HG03457 (cell line): ENCODE data around the gene RIPOR2.
"Not testable (repeated sequence)": the region's sequence is repeated elsewhere in the genome, so short reads cannot be mapped to it uniquely, and the experiment has no call there.

Experiments
- ATAC-seq: cut with Tn5 transposase; IDR thresholded peaks from one replicate; pipeline ENCODE4 v1.9.1; 2021; ENCODE audit warnings: moderate number of reproducible peaks; ENCODE audit not compliant: unreplicated experiment

Gene RIPOR2

DNA sequence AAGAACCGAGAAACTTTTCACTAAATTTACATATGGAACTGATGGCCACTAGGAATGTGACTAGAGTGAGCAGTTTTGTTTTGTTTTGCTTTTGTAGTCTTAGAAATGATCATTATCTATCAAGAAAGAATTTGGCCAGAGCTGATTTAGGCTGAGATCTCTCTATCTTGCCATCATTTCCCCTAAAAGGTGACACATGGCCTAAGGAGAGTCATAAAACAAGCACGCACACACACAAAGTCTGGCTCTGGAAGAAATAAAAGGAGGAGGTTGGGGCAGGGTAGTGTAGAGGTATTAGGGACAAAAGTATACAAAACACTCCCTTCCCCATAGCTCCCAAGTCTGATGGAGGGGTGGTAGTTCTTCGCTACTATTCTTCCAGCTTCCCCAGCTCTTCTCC, 56.4 kb downstream of the RIPOR2 start:
- no peak for ATAC-seq

DNA sequence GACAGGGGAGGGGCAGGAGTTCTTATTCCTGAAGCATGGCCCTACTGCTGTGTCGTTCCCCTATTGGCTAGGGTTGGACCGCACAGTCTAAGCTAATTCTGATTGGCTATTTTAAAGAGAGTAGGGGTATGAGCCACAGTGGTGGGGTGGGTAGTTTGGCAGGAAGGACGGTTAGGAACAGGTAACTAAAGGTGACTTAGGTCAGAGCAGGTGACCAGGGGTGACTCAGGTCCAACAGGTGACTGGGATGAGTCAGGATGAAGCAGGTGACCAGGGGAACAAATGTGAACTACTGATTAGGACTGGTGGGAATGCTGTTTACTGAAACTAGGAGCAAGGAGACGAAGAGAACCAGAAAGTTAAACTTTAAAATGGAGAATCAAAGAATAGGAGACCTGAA, 58.0 kb downstream of the RIPOR2 start:
- ATAC-seq = not testable (repeated sequence)

DNA sequence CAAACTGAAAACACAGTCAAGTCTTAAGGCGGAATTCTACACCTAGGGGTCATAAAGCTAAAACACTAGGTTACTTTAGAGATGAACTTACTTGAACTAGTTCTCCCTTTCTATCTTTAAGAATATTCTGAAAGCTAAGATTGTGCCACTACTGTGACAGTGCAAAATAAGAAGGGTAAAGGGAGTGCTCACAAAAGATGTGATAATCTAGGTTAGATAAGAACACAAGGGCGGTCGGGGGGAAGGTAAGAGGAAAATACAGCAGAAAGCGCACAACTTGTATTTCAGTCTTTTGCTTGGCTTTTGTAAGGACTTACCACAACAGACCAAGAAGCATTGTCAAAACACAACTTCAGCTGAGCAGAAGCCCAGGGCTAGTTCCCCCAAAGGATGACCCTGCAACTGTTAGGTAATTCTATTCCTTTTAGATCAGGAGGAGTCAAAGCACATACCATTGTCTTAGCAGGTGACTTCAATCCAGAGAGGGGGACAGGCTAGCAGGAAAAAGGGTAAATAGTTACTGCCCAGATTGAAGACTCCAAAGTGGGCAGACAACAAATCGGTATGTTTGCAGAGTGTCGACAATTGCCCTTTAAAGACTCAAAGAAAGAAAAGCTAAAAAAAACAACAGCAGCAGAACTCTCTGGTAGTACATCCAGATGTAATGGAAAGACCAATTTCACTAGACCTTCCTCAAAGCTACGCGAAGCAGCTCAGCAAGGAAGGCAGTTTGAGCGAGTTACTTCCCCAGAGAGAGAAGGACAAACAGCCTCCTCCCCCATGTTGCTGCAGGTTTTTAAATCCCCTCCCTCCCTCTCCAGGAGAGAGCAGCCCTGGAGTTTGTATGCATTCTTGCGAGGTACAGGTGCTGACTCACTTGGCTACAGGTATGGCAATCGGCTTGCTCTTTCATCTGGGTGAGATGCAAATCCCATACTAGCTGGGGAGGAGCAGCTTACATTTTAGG, 59.0 kb downstream of the RIPOR2 start:
- ATAC-seq = no peak

DNA sequence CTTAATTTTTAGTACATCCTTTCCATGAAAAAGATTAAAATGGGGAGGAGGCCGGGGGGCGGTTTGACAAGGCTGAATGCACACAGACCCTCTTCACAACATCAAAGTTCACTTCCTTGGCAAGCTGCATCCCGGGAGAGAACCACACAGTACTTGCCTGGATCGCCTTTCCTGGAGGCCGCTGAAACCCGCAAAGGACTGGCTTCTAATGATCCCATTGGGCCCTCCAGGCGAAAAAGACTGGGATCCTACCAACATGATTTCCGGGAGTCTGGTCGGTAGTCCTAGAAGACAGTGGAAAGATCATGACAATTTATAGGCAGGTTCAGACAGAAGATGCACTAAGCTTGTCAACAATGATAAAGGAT, 60.2 kb downstream of the RIPOR2 start:
- no peak for ATAC-seq

DNA sequence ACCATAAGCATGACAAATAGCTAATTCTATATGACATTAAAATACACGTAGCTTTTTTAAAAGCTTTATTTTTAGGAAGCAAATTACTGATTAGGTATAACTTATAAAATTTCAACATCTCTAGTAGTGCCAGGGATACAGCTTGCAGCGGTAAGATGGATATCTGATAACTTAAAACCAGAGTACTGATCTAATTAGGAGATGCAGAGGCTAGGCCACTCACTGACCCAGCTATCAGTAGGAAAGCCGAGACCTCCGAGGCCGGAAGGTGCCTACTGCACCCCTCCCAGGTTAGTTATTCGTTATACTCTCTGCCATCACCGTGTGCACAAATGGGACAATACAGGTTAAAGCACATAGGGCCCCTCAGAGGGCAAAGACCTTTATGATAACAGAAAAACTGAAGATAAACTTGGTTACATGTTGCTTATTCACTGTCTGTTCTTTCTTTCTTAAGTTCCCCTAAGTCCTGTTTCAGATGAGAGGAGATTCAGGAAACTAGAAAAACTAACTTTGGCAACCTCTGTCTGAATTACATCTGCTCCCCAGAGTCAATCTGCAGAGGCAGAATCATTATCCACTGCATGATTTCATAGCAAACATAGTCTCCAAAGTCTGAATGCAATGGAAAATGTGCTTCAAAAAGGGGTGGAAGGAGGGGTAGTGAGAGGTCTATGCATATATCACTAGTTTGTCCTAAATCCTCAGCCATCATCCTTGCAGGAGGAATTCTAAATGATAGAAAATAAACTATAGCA, 60.8 kb downstream of the RIPOR2 start:
- no peak for ATAC-seq

DNA sequence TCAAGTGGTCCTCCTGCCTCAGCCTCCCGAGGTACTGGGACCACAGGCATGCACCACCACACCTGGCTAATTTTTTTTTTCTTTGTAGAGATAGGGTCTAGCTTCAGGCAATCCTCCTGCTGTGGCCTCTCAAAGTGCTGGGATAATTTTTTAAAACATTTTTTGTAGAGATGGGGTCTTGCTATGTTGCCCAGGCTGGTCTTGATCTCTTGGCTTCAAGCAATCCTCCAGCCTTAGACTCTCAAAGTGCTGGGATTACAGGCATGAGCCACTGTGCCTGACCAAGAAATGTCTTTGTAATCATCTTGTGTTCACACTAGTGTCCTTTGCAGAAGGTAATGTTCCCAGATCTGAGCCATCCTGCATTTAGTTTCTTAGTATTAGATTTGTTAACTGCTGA, 61.6 kb downstream of the RIPOR2 start:
- no peak for ATAC-seq

DNA sequence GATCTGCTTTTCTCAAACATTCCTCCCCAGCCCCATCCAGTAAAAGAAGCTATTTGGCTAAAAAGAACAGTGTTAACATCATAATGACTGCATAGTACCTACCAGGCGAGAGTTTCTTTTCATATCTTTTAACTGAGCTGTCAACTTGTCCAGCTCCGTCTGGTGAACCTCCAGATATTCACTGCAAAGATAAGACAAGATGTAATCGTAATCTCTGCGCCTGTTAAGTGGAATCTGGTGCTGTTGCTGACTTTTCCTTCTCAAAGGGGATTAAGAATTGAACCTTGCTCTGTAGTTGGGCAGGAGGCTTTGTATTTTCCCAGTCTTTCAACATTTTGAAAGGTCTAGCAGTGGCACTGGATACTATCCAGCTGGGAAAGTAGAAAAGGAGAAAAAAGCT, 63.0 kb downstream of the RIPOR2 start:
- ATAC-seq = no peak

DNA sequence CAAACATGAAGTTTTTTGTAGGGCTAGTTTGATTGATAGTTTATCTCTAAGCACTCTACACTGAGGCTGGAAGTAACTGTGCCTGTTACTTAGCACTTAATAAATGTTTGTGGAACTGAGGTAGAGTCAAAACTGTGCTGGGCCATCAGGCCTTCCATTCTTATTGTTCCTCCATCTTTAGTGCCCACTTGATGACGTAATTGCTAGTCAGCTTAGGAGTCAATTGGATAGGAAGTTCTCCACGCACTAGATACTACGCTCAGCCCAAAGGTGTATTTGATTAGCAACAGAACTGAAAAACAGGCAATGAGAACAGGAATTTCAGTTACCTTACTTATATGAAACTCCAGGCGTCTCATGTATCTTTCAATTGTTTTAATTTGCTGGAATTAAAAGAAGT, 67.0 kb downstream of the RIPOR2 start:
- no peak for ATAC-seq

DNA sequence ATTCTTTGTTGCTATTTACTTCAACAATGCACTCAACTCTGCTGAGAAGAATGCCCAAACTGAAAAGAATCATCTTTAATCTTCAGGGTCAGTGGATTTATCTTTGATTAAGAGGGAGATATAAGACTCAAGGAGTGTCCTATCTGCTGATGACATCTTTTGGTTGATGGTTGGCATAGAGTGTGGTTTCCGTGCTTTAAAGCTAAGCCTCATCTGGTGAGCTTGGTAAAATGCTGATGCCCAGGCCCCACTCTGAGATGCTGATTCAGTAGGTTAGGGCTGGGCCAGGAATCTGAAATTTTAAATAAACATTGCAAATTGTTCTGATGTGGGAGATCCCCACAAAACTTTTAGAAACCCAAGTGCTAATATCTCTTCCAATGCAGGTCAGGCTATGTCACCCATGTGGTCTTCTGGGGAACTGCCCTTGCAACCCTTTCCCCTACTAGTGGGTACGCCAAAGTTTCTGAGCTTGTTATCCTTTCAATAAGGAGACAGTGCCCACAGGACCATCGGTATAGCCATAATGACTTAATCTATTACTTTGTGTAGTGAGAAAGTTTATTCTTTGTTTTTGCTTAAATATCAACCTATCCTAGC, 68.6 kb downstream of the RIPOR2 start:
- no peak for ATAC-seq

DNA sequence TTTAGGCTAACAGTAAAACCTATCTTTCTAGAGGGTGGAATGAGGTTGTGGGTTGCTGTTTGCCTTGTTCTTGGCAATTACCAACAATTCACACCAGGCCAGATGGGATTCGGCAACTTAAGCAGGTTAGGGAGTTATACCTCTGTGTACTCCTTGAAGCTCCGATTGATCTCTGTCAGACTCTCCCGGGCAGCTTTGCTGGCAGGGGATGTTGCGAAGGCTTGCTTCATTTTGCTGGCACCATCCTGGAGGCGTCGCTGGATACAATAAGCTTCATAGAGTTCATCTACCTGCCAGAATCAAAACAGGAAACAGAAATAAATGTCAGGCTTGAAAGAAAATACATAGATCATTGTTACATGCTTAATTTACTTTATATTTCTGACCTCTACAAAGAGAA, 70.6 kb downstream of the RIPOR2 start:
- ATAC-seq = no peak

DNA sequence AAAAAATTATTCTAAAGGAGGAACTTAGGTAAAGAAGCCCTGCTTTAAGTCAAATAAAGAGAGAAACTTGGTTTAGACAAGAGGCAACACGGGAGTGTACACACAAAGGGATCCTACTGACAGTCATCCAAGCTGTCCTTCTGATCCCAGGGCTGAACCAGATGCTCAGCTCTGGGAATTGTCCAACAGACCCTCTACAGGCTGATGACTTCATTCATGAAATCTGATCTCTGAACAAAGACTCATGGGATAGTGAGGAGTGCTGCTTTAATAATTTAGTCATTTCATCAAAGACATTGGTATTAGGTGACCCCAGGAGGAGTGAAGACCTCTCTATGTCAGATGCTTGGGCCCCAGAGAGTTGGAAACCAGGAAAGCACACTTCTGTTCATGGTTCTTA, 71.4 kb downstream of the RIPOR2 start:
- ATAC-seq = no peak

DNA sequence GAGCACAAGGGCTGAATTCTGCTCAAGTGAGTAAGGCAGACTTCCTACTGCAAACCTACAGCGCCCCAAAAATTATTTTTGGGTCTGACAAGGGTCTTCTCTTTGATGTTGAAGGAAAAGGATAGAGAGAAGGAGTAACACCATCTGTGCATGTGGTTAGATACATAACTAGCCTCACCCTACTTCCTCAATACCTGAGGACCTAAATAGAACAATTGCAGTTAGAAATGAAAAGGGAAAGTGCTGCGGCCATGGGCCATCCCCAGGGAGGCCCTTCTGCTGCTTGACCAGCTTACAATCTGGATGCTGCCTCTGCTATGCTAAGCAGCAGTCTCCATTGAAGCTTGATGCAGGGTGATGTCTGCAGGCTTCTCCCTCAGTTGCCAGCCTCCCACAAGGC, 73.8 kb downstream of the RIPOR2 start:
- peak; percentile 63 for ATAC-seq

DNA sequence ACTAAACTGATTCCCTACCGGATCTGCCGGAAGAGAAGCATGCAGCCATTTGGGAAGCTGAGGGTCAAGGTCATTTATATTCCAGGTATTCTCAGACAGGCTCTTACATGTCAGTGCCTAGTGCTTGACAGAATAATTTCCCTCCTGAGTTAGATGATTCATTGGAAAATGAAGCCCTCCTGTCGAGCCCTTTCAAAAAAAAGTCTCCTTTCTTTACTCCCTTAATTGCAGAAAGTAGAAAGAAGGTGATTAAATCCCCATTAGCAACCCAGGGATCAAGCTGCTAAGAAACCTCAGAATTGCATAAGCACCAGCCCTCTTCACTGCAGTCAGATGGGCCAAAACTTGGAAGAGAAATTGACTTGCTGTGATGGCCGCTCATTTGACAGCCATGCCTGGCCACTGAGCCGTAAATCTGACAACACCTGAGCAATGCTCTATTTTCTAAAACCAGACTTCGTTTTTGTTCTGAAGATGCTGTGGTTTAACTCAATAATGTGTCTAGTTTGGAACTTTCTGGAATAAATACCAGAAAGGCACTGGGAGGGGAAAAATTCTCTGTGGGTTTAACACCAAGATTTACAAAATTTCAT, 76.1 kb downstream of the RIPOR2 start:
- no peak for ATAC-seq

DNA sequence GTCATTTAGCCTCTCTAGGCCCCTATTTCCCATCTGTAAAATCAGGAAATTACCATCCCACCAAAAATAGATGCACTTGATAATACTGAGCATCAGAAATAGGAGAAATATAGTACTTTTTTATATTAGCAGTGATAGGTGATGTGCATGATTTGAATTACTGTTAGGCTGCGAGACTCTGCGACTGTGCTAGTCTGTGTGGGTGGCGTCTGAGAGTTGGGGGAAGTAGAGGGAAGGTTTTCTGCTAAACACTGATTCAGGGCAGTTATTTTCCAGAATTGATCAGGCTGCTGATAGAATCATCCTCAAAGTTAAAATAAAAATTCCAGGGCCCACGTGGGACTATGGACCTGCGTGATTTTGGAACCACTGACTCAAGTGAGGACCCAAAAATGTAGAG, 76.6 kb downstream of the RIPOR2 start:
- no peak for ATAC-seq

DNA sequence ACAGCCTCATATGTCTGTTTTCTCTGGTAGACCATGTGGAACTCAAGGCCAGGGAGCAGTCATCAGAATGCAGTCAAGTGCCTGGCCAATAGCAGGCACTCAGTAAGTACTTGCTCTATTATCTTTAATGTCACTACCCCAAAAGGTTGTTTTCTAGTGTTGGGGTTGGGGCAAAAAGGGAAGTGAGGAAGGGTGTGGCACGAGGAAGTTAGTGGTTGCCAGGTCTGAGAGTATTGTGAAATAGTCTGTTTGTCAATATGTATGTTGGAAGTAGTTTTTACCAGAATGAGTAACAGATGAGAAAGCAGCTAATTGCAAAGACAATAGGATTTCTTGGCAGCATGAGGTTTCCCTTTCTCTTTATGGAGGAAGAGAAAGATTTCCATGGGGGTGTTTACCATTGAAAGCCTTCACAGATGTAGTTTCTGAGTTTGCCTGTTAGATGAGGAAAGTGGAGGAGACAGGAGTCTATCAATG, 77.5 kb downstream of the RIPOR2 start:
- no peak for ATAC-seq

DNA sequence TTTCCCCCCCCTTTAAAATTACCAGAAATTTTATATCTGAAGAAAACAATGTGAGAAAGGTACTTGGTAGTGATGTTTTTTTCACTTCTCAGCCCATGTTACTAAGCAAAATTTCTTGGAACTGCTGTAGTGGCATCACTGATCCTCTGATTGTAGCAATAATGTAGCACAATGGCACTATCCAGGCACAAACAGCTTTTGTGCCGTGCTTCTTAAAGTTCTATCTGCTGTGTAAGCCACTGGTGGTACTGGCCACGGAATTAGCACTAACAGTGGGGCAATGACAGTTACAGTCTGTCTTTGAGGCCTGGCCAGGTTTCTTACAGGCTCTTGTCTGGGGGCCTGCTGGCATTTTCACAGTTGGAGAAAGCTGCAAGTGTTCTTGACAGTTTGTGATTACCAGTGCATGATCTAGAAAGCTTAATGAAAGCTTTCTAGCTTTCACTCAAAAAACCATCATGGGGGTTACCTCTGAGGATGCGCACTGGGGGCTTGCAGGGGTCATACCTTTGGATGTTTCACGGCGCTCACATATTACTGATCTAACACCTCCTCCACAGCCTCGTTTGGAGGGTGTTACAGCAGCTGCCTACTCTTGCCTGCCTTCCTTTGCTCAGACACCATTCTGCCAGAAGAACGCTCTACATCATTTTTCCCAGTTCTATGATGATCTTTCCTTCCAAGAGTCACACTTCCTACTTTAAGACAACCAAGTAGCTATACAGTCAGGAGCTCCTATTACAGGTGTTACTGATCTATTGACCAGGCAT, 78.7 kb downstream of the RIPOR2 start:
- ATAC-seq = no peak

DNA sequence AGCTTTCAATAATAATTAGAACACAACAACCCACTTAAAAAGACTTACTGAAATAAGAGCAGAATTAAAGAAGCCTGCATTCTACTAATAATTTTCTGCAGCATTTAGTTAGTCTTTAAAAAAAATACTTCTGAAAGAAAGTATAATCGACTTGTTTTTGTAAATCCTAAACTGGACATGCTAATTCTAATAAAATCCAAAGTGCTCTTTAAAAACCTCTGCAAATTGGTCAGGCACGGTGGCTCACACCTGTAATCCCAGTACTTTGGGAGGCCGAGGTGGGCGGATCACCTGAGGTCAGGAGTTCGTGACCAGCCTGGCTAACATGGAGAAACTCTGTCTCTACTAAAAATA, 79.5 kb downstream of the RIPOR2 start:
- no peak for ATAC-seq

DNA sequence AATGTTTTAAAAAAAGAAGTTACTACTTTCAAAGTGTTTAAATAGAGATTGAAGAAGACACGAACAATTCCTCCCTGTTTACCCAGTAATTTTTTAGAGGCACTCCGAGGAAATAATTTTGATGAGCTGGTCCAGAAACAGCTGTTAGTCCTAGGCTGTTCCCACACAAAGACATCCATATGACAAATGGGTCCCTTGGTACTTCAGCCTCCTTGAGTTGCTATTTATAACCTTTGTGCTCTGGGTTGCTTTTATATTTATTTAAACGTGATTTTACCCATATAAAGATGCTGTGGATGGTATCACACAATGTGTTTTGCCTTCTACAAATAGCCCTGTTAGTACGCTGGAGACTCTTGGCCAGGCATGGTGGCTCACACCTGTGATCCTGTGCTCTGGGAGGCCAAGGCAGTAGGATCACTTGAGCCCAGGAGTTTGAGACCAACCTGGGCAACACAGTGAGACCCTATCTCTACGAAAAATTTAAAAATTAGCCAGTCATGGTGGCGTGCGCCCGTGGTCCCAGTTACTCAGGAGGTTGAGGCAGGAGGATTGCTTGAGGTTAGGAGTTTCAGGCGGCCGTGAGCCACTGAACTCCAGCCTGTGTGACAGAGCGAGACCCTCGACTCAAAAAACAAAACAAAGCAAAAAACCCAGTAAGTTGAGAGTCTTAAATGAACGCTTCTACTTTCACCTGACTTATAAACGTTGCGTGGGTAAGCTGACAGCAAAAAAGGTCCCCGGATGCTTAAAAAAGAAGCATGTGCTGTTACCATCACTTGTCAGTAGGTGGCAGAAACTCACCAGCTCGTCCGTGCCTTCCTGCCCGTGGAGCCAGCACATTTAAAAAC, 80.1 kb downstream of the RIPOR2 start:
- no peak for ATAC-seq

DNA sequence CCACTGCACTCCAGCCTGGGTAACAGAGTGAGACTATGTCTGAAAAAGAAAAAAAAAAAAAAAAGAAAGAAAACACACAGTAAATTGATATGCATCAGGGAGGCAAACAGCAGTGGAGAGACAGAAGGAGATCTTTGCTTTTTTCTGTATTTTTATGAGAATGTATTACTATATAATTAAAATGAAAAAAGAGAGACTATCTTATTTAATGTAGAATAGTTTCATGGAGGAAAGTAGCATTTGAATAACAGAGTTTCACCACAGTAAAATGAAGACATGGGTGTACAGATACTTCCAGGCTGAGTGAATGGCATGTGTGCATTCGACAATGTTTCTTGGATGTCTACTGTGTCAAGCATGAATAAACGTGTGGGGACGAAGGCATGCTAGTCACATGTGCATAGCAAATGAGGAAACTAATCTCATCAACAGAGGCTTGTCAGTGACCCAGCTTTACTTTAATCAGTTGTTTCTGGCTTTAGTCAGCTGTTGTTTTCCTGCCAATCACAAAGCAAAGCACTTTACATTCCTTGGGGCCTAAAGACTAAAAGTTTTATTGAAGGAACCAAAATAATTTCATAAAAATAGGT, 81.6 kb downstream of the RIPOR2 start:
- ATAC-seq = no peak
